Glomerular endothelial cell (primary cell): ENCODE measurements around the gene PSMD9. TPM values are rescaled to one million over a fixed set of nuclear protein-coding genes. Genes with fewer than 3 reads are reported as not detected.

Experiments used
- DNase-seq: peaks from one replicate; pipeline ENCODE4 v3.0.0-alpha.2; 2011; ENCODE audit warnings: low read depth, low spot score; ENCODE audit errors: extremely low read depth
- total RNA-seq: library from RNA; depleted of rRNA; stranded (reverse); fragments of >200 nt; gene quantifications from 2 replicates; pipeline ENCODE4 v1.2.3, GENCODE V29; 2015

Gene PSMD9
- total RNA-seq, 1 donor from 2014 or later: 75.0 TPM

- no peak for DNase-seq
These were observed 61.2 kb downstream of the PSMD9 start for GRCh38 chr12:121949648-121950397.

- no peak for DNase-seq
These were observed 64.6 kb downstream of the PSMD9 start for GRCh38 chr12:121953117-121953692.

- no peak for DNase-seq
These were observed 65.1 kb downstream of the PSMD9 start for GRCh38 chr12:121953695-121954094.

- DNase-seq: no peak
These were observed 67.0 kb downstream of the PSMD9 start for GRCh38 chr12:121955258-121956237.

GRCh38 chr12:121957861-121958515 lies 69.4 kb downstream of the PSMD9 start:
- no peak for DNase-seq

GRCh38 chr12:121958541-121959240 lies 70.1 kb downstream of the PSMD9 start:
- no peak for DNase-seq

GRCh38 chr12:121960541-121960940 lies 72.0 kb downstream of the PSMD9 start:
- DNase-seq: no peak

GRCh38 chr12:121961195-121961879 lies 72.7 kb downstream of the PSMD9 start:
- no peak for DNase-seq

- no peak for DNase-seq
These were observed 74.9 kb downstream of the PSMD9 start for GRCh38 chr12:121963341-121964018.

GRCh38 chr12:121964813-121965643 lies 76.4 kb downstream of the PSMD9 start:
- no peak for DNase-seq

GRCh38 chr12:121966959-121967358 lies 78.4 kb downstream of the PSMD9 start:
- no peak for DNase-seq

Other genes starting within 250 kb of the PSMD9 start
- 0.73 and 0.88 TPM in 2 replicates for gene MORN3, start 219.1 kb upstream of the PSMD9 start, total RNA-seq
- gene TMEM120B, start 176.0 kb upstream of the PSMD9 start, total RNA-seq: 12.2 and 13.7 TPM in 2 replicates
- gene RHOF, start 95.1 kb upstream of the PSMD9 start, total RNA-seq: 26.1 and 50.7 TPM in 2 replicates
- 7.1 and 15.2 TPM in 2 replicates for gene SETD1B, start 84.8 kb upstream of the PSMD9 start, total RNA-seq
- not detected in 2 replicates for gene HPD, start 29.9 kb upstream of the PSMD9 start, total RNA-seq
- 3.0 and 13.5 TPM in 2 replicates for gene CFAP251, start 29.8 kb downstream of the PSMD9 start, total RNA-seq
- 9.8 and 13.7 TPM in 2 replicates for gene BCL7A, start 133.1 kb downstream of the PSMD9 start, total RNA-seq
- 30.7 and 43.9 TPM in 2 replicates for gene MLXIP, start 190.0 kb downstream of the PSMD9 start, total RNA-seq